Endothelial cell of umbilical vein (primary cell): Measurements from ENCODE around the gene ZNF780A. TPM values are rescaled to one million over a fixed set of nuclear protein-coding genes. Genes with fewer than 3 reads are reported as not detected.

Source experiments
- BruUV-seq: library from RNA; stranded (reverse); fragments of 400-500 nt; replicated peaks from 2 replicates; lab custom pipeline; 2021; lab: Mats Ljungman, UMichigan
- CTCF ChIA-PET: fragments of 300-600, 350-600 bp; sonication (Branson Sonifier 250); formaldehyde crosslinking; loops from one replicate; lab custom pipeline; 2021; ENCODE audit warnings: antibody characterized with exemption, inconsistent platforms; lab: Charles Lee
- POLR2A ChIA-PET: fragments of 300-600, 350-600 bp; sonication (Branson Sonifier 250); formaldehyde crosslinking; loops from one replicate; lab custom pipeline; 2021; ENCODE audit warnings: antibody characterized with exemption, inconsistent platforms; lab: Charles Lee
- DNase-seq: peaks from one replicate; pipeline ENCODE4 v3.0.0-alpha.2; 2011; ENCODE audit warnings: low read depth, low spot score
- FAIRE-seq: peaks from 2 replicates; lab custom pipeline; 2011; peaks lifted over from hg19 to GRCh38; lab: Jason Lieb, UNC
- H2AFZ ChIP-seq: 2 replicates; pipeline ENCODE4 v1.6.0; 2012; ENCODE audit warnings: low read depth, low read length, control low read depth, inconsistent platforms
- H3K27ac ChIP-seq: 2 replicates; pipeline ENCODE4 v1.5.1; 2011; ENCODE audit warnings: low read depth, mild to moderate bottlenecking, control low read depth, low read length, moderate library complexity; ENCODE audit not compliant: insufficient read depth
- H3K27me3 ChIP-seq, 2 experiments: 2 replicates each; pipeline versions ENCODE4 v1.6.0 to v1.6.1; 2011; ENCODE audit warnings: low read length in 2 of 2, mixed read lengths in 1 of 2; ENCODE audit not compliant: control insufficient read depth in 2 of 2, insufficient read depth in 2 of 2
- H3K36me3 ChIP-seq, 2 experiments: 2 replicates in 1 of 2; 3 replicates in 1 of 2; pipeline ENCODE4 v1.5.1; 2011; ENCODE audit warnings: low read length in 2 of 2, mild to moderate bottlenecking in 1 of 2, moderate library complexity in 1 of 2; ENCODE audit not compliant: control insufficient read depth in 2 of 2, insufficient read depth in 2 of 2; ENCODE audit errors: extremely low read depth in 1 of 2
- H3K4me1 ChIP-seq: 3 replicates; pipeline ENCODE4 v1.5.1; 2011; ENCODE audit warnings: mild to moderate bottlenecking, low read length; ENCODE audit not compliant: control insufficient read depth, insufficient read depth; ENCODE audit errors: extremely low read depth
- H3K4me2 ChIP-seq: 2 replicates; pipeline ENCODE4 v1.6.1; 2011; ENCODE audit warnings: low read length, control low read depth, mixed read lengths; ENCODE audit not compliant: insufficient read depth
- H3K4me3 ChIP-seq, 3 experiments: fragments of 200-600 bp in 1 of 3; sonication (generic), shearing (Covaris generic) in 1 of 3; replicated peaks in 1 of 3; 2 replicates each; pipeline ENCODE4 v1.5.1; 2011 to 2016; ENCODE audit warnings: control low read depth in 3 of 3, low read length in 3 of 3, mild to moderate bottlenecking in 2 of 3, inconsistent platforms in 1 of 3, low read depth in 1 of 3, moderate library complexity in 1 of 3; ENCODE audit not compliant: insufficient read depth in 1 of 3
- H3K79me2 ChIP-seq: 2 replicates; pipeline ENCODE4 v1.6.0; 2012; ENCODE audit warnings: low read length, inconsistent platforms; ENCODE audit not compliant: control insufficient read depth, insufficient read depth
- H3K9ac ChIP-seq: replicated peaks from 2 replicates; pipeline ENCODE3; 2011; ENCODE audit warnings: low read length, control low read depth; ENCODE audit not compliant: insufficient read depth; ENCODE audit errors: extremely low read depth
- H3K9me1 ChIP-seq: replicated peaks from 3 replicates; pipeline ENCODE4 v1.6.0; 2011; ENCODE audit warnings: mild to moderate bottlenecking, low read length; ENCODE audit not compliant: control insufficient read depth, insufficient read depth; ENCODE audit errors: extremely low read depth
- H3K9me3 ChIP-seq: replicated peaks from 2 replicates; pipeline ENCODE4 v1.5.1; 2012; ENCODE audit warnings: low read length, inconsistent platforms; ENCODE audit not compliant: control insufficient read depth, insufficient read depth
- H4K20me1 ChIP-seq: replicated peaks from 2 replicates; pipeline ENCODE3; 2011; ENCODE audit warnings: mild to moderate bottlenecking, low read length; ENCODE audit not compliant: control insufficient read depth, insufficient read depth; ENCODE audit errors: extremely low read depth
- CTCF ChIP-seq, 2 donors: IDR thresholded peaks; 1 replicate in 1 of 2; 2 replicates in 1 of 2; pipeline ENCODE4 v1.5.1; 2011; ENCODE audit warnings: low read length in 2 of 2, mild to moderate bottlenecking in 2 of 2, moderate library complexity in 2 of 2, control low read depth in 1 of 2, inconsistent platforms in 1 of 2, low read depth in 1 of 2; ENCODE audit not compliant: insufficient read depth in 1 of 2; ENCODE audit errors: extremely low read depth in 1 of 2
- EZH2 ChIP-seq: IDR thresholded peaks from 2 replicates; pipeline ENCODE4 v1.6.1; 2012; ENCODE audit warnings: borderline replicate concordance, low read depth, mild to moderate bottlenecking, moderate library complexity, low read length, inconsistent platforms; ENCODE audit not compliant: severe bottlenecking
- FOS ChIP-seq: IDR thresholded peaks from 2 replicates; pipeline ENCODE4 v1.6.1; 2011; ENCODE audit warnings: mild to moderate bottlenecking, low read length, moderate library complexity, borderline replicate concordance; ENCODE audit not compliant: insufficient read depth
- GATA2 ChIP-seq: IDR thresholded peaks from 2 replicates; pipeline ENCODE4 v1.7.0; 2011; ENCODE audit warnings: low read depth, mild to moderate bottlenecking, moderate library complexity, mixed read lengths, low read length; ENCODE audit not compliant: insufficient read length, insufficient read depth
- JUN ChIP-seq: IDR thresholded peaks from 2 replicates; pipeline ENCODE4 v1.6.1; 2011; ENCODE audit warnings: borderline replicate concordance, low read depth; ENCODE audit not compliant: insufficient read length, insufficient read depth
- MAX ChIP-seq: IDR thresholded peaks from 2 replicates; pipeline ENCODE4 v1.6.1; 2011; ENCODE audit not compliant: insufficient read depth, insufficient read length
- MYC ChIP-seq: IDR thresholded peaks from one replicate; pipeline ENCODE4 v1.6.1; 2011; ENCODE audit warnings: mild to moderate bottlenecking, low read depth, low read length
- POLR2A ChIP-seq: IDR thresholded peaks from 2 replicates; pipeline ENCODE4 v1.6.1; 2012; ENCODE audit warnings: low read depth, mild to moderate bottlenecking, control low read depth, low read length
- POLR2AphosphoS5 ChIP-seq: IDR thresholded peaks from 2 replicates; pipeline ENCODE4 v1.6.1; 2012; ENCODE audit warnings: low read depth, mild to moderate bottlenecking, control low read depth, low read length, moderate library complexity; ENCODE audit not compliant: insufficient read depth
- dilution Hi-C: fragments of 300-500 bp; cut with MboI; formaldehyde crosslinking; loops from one replicate; pipeline ENCODE4 v1.15.0; 2019; ENCODE audit warnings: low sequenced_read_pairs; ENCODE audit not compliant: extremely low pct_ligation_motif_present
- intact Hi-C: fragments of 100-400 bp; cut with micrococcal nuclease; formaldehyde crosslinking; loops from one replicate; pipeline ENCODE4 v1.10.0; 2022
- polyA plus RNA-seq, 4 experiments: library from polyadenylated mRNA; depleted of rRNA in 3 of 4; stranded (reverse) in 3 of 4; unstranded in 1 of 4; fragments of >200 nt; gene quantifications; 2 replicates each; pipeline versions ENCODE4 v1.2.1 to v1.2.3, GENCODE V29; 2011 to 2012; ENCODE audit warnings: missing spikeins in 1 of 4
- total RNA-seq: library from RNA; stranded (reverse); gene quantifications from 2 replicates; pipeline ENCODE4 v1.2.3, GENCODE V29; 2021

Gene ZNF780A
- total and polyA plus RNA-seq, 2 donors (not counting 3 experiments of a cell fraction or from before 2014, with no cell fraction given): 7.3 to 11.6 TPM

- dilution Hi-C loops: no loop called here
Observed at GRCh38 chr19:40035996-40036395, 54.7 kb downstream of the ZNF780A start.

More at GRCh38 chr19:40035996-40036395, 54.7 kb downstream of the ZNF780A start:
- DNase-seq (no peak), FAIRE-seq (no peak)
- POLR2A ChIA-PET: no interaction called here
- H3K27me3 ChIP-seq: no peaks in the 10 kb centered on the region
- H3K9me1 ChIP-seq: no peaks in the 10 kb centered on the region
- no TSS peak for BruUV-seq
- no peak for TF ChIP-seq POLR2A
- no peak for TF ChIP-seq MAX
- no peak for TF ChIP-seq EZH2
- TF ChIP-seq CTCF (IDR thresholded peaks at IDR 0.05; ENCODE audit: extremely low read depth in 1 of 2, insufficient read depth in 1 of 2, low read depth in 1 of 2, low read length in 2 of 2): no peak
- TF ChIP-seq POLR2AphosphoS5: no peak
- no peak for TF ChIP-seq GATA2
- TF ChIP-seq FOS: no peak
- no peak for TF ChIP-seq MYC
- TF ChIP-seq JUN: no peak
- H3K4me2 ChIP-seq: no peak overlapping the region
- H3K27ac ChIP-seq: no peak overlapping the region
- H3K9me3 ChIP-seq: peaks cover 30% of the 10 kb centered on the region
- H3K36me3 ChIP-seq: no peaks in the 10 kb centered on the region
- no peak overlapping the region for H3K4me3 ChIP-seq
- no peaks in the 10 kb centered on the region for H4K20me1 ChIP-seq
- CTCF ChIA-PET: no interaction called here
- no peaks in the 10 kb centered on the region for H3K79me2 ChIP-seq
- H2AFZ ChIP-seq: no peak overlapping the region
- no peak overlapping the region for H3K9ac ChIP-seq
- intact Hi-C loops: no loop called here
- no peaks in the 10 kb centered on the region for H3K4me1 ChIP-seq
